SKM-1 treated with dmso at 0.1 percent for 144 hours (cell line): ENCODE measurements around the gene NFRKB.

Source experiments
- DNase-seq: peaks from one replicate; lab custom pipeline; 2025; ENCODE audit not compliant: unreplicated experiment; lab: John Stamatoyannopoulos, UW

NFRKB gene

GRCh38 chr11:129846508-129847335 is 48.7 kb downstream of the NFRKB start:
- no peak for DNase-seq
